EL (cell line): ENCODE measurements around the gene ARID5B.
A peak's percentile ranks its signal among the peaks of the same experiment; 100 is the strongest.
"Not testable (repeated sequence)": the region's sequence is repeated elsewhere in the genome, so short reads cannot be mapped to it uniquely, and the experiment has no call there.

Experiments
- DNase-seq: peaks from one replicate; pipeline ENCODE4 v3.0.0-alpha.2; 2016

ARID5B gene, protein sequence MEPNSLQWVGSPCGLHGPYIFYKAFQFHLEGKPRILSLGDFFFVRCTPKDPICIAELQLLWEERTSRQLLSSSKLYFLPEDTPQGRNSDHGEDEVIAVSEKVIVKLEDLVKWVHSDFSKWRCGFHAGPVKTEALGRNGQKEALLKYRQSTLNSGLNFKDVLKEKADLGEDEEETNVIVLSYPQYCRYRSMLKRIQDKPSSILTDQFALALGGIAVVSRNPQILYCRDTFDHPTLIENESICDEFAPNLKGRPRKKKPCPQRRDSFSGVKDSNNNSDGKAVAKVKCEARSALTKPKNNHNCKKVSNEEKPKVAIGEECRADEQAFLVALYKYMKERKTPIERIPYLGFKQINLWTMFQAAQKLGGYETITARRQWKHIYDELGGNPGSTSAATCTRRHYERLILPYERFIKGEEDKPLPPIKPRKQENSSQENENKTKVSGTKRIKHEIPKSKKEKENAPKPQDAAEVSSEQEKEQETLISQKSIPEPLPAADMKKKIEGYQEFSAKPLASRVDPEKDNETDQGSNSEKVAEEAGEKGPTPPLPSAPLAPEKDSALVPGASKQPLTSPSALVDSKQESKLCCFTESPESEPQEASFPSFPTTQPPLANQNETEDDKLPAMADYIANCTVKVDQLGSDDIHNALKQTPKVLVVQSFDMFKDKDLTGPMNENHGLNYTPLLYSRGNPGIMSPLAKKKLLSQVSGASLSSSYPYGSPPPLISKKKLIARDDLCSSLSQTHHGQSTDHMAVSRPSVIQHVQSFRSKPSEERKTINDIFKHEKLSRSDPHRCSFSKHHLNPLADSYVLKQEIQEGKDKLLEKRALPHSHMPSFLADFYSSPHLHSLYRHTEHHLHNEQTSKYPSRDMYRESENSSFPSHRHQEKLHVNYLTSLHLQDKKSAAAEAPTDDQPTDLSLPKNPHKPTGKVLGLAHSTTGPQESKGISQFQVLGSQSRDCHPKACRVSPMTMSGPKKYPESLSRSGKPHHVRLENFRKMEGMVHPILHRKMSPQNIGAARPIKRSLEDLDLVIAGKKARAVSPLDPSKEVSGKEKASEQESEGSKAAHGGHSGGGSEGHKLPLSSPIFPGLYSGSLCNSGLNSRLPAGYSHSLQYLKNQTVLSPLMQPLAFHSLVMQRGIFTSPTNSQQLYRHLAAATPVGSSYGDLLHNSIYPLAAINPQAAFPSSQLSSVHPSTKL

DNA sequence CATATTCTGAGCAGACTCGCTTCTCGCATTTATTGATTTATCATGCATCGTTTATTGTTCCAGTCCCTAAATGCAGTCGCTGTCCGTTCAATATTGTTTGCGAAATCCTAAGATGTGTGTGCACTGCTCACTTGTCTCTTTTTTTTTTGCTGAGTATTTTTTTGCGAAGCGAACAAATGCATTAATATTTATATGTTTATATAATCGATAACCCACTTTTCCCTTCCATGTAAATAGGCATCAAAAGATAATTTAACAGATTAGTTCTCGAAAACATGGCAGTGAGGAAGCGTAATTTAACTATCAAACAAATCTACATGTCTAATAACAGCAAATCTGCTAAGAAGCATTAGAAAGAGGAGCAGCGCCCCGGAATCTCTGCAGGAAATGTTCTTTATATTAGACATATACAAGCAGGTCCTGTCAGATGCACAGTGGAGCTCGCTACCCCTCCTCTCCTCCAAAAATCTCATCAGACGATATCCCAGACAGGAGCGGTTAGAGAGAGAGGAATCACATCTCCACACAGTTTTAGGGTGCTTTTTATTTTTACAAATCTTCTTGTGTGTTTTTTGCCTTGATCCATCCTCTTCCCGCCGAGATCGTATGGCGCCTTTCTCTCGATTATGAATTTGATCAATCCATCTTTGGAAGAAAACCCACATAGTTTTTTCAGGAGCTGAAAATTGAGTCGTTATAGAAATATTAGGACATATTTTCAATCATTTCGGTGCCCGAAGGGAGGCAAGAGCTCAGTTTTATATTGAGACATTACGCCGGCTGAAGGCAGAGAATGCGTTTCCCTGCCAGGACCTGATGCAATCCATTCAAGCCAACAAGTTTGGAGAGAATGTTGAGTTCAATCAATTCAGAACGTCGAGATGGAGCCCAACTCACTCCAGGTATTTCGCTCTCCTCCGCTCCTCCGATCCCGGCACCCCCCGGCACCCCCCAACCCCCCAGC is at the start of gene ARID5B:
ARID5B (plus strand) TSS at position 871 of the 964 bp plus-strand sequence; CDS start at position 882, 11 bp downstream.
- DNase-seq: peak; percentile 77

DNA sequence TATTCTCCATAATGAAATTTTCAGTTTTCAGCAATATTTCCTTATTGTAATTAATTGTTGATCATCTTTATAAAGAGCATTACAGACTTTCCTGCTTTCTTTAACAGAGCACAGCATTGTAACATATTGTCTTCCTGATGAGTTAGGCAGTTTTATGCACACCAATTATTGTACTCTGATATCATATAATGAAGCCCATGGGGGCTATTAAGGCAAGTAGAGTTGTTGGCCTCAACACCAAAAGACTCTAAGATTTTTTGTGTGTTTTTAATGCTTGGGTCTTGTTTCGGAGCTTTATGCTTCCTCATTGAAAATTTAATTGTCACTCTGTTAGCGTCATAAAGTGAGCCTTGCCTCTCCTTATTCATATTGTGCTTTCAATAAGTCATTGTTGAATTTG is 49.2 kb upstream of the ARID5B start:
- DNase-seq: no peak

DNA sequence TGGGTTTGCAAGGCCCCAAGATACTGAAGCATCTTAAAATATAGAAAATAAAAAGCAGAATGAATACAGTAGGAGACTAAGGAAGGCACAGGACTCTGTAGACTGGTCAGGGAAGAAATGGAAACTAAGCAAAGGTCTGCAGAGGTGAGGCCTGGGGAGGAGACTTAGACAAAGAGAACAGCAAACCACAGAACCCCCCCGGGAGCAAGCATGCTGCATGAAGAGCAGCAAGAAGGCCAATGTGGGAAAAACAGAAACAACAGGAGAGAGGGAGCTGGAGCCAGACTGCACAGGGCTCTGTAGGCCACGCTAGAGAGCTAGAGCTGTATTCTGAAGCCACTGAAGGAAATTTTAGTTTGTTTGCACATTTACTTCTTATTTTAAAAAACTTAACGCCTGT is 45.7 kb upstream of the ARID5B start:
- DNase-seq: no peak

DNA sequence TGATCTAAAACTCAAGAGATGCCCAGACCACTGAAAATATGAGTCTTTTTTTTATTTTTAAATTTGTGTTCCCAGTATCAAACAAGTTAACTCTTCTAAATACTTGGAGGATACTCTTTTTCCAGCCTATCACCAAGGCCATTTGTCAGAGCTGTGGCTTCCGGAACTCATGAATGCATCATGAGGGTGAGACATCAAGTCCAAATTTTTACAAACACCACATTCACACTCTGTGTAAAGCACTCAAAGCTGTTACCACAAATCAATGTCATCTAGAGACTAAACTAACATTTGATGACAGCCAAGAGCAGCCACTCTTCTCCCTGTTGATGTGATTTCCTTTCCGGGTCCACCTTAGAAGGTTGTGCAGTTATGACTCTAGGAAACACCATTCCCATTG is 43.8 kb upstream of the ARID5B start:
- no peak for DNase-seq

DNA sequence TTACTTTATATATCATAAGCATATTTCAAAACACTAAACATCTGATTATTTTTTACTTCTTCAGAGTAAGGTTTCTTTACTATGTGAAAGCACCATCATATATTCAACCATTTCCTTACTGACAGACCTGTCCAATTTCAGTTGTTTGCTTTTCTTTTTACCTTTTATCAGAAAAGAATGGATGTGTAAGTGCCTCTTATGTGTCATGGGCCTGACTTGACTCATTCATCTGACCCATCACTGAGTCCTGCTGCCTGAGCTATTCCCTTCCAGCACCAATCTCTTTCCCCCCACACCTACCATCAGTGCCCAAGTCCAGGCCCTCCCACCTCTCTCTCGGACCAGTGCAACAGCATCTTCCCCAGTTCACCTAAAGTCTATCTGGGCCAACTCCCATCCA is 41.7 kb upstream of the ARID5B start:
- DNase-seq: no peak

DNA sequence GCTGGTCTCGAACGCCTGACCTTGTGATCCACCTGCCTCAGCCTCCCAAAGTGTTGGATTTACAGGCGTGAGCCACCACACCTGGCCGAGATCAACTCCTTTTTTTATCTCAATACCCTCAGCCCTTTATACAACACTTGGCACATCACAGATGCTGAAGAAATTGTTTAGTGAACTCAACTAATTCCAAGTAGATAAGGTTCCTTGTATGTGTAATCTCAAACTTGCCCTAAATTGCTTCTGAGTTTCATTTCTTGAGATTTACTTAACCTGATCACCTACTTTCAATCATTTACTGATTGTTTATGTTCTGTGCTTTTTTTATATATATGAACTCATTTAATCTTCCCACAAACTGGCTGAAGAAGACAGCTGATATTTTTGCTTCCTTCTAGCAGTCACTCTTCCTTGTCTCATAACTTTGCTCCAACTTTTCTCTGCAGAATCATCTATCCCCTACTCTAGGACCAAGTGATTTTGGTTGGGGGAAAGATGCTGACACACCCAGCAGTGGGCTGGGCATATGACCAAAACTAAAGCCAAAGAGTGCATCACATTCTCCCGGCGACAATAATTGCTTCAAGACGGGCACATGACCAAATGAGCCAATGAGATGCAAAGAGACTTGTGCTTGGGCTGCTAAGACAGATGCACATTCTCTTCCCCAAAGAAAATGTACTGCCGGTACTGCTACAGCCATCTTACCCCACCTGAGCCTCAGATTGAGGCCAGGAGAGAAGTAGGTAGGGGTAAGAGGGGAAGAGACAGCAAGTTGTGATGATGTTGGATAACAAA is 40.3 kb upstream of the ARID5B start:
- no peak for DNase-seq

DNA sequence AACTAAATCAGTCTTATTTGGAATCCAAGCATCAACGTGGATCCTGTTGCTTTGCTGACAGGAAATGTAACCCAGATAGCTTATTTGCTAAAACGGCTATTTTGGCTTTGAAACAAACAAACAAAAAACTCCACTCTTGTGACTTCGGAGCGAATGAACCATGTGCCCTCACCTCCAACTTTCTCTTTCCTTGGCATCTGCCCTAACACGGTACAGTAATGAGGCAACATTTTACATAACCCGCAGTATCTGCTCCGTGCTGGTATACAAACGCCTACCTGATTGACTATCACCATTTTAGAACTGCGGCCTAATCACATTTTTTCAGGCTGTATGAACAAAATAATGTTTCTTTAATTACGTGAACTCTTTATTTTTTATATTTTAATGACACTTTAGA is 37.5 kb upstream of the ARID5B start:
- no peak for DNase-seq

DNA sequence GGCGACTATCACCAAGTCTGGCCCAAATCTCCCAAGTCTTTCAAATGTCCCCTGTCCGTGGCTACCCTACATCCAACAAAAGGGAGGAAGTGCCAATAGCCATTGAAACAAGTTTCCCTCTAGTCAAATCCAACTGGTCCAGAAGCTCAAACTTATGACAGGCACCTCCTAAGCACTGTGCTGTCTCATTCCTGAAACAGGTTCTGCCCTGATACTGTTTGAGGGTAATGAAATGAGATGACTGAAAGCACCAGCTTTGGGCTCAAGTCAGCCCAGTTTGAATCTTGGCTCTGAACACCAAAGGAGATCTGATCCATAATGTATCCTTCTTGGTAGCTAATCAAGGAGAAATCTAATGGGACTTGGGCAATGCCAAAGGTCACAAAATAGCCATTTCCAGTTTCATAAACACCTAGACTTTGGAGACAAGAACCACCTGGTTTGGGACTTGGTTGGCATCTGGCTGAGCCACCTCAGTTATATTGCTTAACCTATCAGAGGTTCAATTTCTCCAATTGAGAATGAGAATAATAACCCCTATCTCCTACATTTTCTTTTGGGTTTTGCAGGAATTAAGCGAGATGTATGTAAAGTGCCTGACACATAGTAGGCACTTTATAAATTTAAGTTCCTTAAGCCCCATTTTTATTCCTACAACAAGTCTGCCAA is 34.7 kb upstream of the ARID5B start:
- no peak for DNase-seq

DNA sequence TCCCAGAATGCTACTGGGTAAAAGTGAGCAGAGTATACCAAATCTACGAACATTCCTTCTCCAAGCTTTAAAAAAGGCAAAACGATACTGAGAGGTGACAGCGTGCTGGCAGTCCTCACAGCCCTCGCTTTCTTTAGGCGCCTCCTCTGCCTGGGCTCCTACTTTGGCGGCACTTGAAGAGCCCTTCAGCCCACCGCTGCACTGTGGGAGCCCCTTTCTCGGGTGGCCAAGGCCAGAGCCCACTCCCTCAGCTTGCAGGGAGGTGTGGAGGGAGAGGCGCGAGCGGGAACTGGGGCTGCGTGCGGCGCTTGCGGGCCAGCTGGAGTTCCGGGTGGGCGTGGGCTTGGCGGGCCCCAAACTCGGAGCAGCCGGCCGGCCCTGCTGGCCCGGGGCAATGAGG is 34.1 kb upstream of the ARID5B start:
- not testable (repeated sequence) for DNase-seq

DNA sequence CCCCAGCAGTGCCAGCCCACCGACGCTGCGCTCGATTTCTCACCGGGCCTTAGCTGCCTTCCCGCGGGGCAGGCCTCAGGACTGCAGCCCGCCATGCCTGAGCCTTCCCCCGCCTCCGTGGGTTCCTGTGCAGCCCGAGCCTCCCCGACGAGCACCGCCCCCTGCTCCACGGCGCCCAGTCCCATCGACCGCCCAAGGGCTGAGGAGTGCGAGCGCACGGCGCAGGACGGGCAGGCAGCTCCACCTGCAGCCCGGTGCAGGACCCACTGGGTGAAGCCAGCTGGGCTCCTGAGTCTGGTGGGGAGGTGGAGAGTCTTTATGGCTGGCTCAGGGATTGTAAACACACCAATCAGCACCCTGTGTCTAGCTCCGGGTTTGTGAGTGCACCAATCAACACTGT is 33.7 kb upstream of the ARID5B start:
- DNase-seq: not testable (repeated sequence)

DNA sequence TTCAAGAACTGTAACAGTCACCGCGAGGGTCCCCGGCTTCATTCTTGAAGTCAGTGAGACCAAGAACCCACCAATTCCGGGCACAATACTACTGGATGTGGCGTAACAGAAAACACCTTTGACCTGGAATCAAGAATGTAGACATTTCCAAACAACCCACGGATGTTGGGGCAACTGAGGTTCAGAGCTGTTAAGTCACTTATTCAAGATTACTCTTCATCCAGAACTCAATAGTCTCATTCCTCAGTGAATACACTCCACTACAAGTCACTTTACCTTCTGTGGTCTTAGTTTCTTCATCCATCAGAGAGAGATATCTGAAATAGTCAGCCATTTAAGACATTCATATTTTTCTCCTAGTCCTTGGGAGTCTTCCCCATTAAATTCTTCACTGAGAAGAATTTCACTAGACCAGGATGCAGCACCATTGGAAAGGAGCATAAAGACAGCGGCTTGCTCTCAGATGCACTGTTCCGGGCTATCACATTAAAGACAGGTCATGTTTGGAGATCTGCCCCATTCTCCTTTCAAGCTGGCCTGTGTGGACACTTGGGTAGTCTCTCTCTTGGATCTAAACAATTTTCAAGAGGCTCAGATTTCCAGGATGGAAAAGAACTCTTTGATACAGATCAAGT is 32.3 kb upstream of the ARID5B start:
- no peak for DNase-seq

DNA sequence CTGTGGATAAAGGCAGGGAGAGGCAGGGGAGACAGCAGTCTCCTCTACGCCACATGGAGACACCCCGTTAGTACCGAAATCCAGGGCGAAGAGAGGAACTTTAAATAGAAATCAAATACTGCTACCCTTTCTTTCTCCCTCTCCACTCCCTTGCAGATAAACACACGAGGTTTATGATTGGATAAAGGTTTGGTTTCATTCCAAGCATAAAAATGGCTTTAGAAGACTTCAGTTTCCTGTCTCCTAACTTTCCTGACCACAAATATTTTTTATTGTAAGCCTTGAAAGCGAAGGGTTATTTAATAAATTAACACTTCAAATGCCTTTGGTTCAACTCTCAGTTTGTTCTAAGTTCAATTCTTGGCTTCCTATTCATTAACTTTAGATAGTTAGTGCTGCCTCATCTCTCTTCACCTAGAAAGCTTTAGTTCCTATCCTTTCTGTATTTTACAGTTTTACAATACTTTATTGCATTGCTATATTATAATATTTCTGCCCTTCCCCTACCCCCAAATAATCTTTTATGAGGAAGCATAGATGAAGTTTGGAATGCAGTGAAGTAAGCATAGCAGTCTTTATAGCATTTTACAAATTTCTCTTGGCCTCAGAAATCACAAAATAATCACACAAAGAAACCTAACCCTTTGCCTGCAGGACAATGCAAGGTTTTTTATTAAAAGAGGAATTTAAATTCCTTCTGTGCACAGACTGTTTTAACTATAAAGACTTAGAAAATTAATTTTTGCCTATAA is 31.5 kb upstream of the ARID5B start:
- peak; percentile 65 for DNase-seq

DNA sequence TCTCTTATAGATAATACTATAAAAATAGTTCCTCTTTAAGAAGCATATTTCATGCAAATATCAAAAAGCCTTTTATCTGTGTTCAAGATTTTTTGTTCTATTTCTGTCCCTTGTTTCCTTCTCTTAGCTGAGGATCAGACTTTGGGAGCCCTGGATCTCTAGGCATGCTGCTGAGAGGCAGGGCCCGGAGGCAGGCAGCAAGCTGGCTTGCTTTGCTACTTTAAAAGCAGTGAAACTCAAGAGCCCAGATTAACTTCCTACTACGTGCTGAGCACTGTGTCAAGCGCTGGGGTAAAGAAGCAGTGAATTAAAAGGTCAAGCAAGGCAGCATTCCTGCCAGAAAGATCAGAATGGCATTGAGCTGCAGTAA is 31.0 kb upstream of the ARID5B start:
- no peak for DNase-seq

DNA sequence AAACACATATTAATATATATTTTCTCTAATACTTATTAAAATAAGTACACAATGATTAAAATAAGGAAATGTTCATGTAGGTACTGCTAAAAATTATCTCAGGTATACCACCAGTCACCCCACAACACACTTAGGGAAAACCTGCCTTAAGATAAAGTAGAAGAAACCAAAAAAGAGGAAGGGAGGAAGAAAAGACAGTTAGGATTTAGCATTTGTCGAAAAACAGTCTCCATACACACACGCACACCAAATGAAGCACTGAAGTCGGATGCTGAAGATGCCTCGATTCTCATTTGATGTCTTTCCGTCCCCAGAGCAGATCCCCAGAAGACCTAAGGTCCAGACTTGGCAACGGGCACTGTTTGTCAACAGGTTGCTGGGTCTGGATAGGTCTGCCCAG is 30.0 kb upstream of the ARID5B start:
- no peak for DNase-seq

DNA sequence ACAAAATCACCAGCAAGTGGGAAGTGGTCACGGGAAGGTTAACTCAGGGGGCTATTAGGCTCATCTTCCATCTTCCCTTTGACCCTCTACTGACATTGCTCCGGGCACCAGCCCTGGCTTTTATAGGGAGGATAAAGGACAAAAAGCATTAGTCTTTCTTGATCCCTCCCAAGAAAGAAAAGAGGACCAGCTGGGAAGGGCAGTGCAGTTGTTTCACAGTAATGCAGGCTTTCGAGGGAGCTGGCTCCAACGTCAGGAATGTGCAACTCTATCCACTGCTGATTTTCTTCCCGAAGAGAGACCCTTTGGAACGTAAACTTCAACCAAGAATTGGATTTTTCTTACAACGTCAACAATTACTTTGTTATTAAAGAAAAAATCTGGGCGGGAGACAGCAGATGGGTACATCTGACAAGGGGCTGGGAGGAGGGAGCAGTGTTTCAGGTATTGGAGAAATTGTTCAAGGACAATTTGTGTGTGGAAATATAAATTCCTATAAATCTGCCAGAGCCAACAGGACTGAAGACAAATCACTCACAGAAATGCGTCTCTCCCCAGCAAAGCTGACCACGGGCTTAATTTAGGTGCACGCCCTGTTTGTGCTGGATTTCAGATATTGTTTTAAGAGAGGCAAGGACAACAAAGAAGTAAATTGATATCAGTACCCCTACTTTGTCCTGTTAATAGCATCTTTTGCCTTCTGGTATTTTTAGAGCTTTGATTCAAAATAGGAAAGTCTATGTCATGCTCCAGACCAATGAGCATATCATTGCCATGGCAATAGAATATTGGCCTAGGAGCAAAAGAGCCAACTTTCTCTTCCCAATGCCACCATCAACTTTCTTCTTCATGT is 23.4 kb upstream of the ARID5B start:
- no peak for DNase-seq

DNA sequence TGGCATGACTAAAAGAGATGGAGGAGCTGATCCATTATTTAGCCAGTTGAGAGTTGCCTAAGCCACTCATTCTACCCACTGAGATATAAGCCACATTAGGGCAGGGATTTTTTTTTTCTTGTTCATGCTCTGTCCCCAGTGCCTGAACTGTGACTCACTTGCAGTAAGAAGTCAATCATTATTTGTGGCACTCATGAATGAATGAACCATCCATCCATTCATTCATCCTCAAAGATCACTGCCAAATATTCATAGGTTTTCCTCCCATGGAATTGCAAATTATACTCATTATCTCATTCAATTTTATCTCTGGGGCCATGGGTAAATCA is 22.8 kb upstream of the ARID5B start:
- DNase-seq: no peak

DNA sequence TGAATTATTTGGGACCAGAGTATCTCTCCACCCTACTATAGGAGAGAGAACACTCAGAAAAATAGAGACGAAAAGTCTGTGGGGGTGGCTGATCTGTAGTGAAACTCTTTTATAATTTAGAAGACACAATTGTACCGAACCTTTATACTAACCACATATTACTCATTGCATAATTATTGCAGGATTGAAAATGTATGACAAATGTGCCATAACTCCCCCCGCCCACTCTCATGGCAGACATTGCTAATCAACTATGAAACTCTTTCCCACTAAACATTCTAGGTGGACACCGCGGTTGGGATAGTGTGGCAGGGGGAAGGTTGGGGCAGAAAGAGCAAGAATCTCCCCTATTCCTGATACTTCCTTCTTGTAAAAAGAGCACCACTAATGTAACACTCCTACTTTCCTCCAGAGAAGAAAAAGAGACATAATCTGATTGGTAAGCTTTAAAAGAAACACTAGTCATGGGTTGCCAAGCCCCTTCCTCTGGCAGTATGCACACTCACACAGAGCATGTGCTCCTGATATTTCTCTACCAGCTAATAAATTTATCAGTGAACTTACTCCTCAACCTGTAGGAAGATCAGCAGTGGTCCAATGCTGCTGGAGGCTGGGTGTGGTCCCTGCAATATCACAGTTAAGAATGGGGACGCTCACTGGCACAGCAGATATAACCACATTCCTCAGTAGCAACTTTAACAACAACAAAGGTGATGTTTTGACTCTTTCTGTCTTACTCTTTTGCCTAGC is 18.7 kb upstream of the ARID5B start:
- peak; percentile 79 for DNase-seq
